Measurements from ENCODE around the gene LYPLA2. TPM values are rescaled to one million over a fixed set of nuclear protein-coding genes. Genes with fewer than 3 reads are reported as not detected.
"Not testable (repeated sequence)": the region's sequence is repeated elsewhere in the genome, so short reads cannot be mapped to it uniquely, and the experiment has no call there.

The LYPLA2 gene
- polyA plus RNA-seq, 1 donor, result 75.7 TPM

- Histone ChIP-seq H3K4me1 (ENCODE audit: control insufficient read depth, insufficient read depth, low read length) (peaks cover 60% of the 10 kb centered on the region), H3K27ac (ENCODE audit: low read length) (peak overlapping the region; percentile 26), H3K9me3 (ENCODE audit: control insufficient read depth, low read depth, low read length) (no peaks in the 10 kb centered on the region), H3K27me3 (ENCODE audit: control insufficient read depth, insufficient read depth, low read length) (no peaks in the 10 kb centered on the region), H3K4me3 (ENCODE audit: low read length) (no peak overlapping the region), H3K36me3 (ENCODE audit: control insufficient read depth, insufficient read depth, low read length) (peaks cover 54% of the 10 kb centered on the region)
- no peak for DNase-seq
- WGBS (ENCODE audit: insufficient coverage, low lambda C conversion rate), result no CpG with 5 or more reads among the region's 21 CpGs
These were observed 3.2 kb downstream of the LYPLA2 start for GRCh38 chr1:23793861-23794731.

GRCh38 chr1:23794732-23795182 lies 3.8 kb downstream of the LYPLA2 start:
- H3K36me3 ChIP-seq (ENCODE audit: control insufficient read depth, insufficient read depth, low read length), result peaks cover 56% of the 10 kb centered on the region
- not testable (repeated sequence) for H3K9me3 ChIP-seq (ENCODE audit: control insufficient read depth, low read depth, low read length); H3K27me3 ChIP-seq (ENCODE audit: control insufficient read depth, insufficient read depth, low read length); H3K4me3 ChIP-seq (ENCODE audit: low read length); DNase-seq; H3K27ac ChIP-seq (ENCODE audit: low read length)
- H3K4me1 ChIP-seq (ENCODE audit: control insufficient read depth, insufficient read depth, low read length), result peaks cover 67% of the 10 kb centered on the region
- WGBS (ENCODE audit: insufficient coverage, low lambda C conversion rate), result no CpG with 5 or more reads among the region's 9 CpGs

GRCh38 chr1:23795676-23796465 lies 4.9 kb downstream of the LYPLA2 start:
- H3K4me1 ChIP-seq (ENCODE audit: control insufficient read depth, insufficient read depth, low read length), result peaks cover 64% of the 10 kb centered on the region
- no peak overlapping the region for H3K27ac ChIP-seq (ENCODE audit: low read length)
- no peak overlapping the region for H3K4me3 ChIP-seq (ENCODE audit: low read length)
- H3K27me3 ChIP-seq (ENCODE audit: control insufficient read depth, insufficient read depth, low read length), result no peaks in the 10 kb centered on the region
- no peak for DNase-seq
- no peaks in the 10 kb centered on the region for H3K9me3 ChIP-seq (ENCODE audit: control insufficient read depth, low read depth, low read length)
- peaks cover 56% of the 10 kb centered on the region for H3K36me3 ChIP-seq (ENCODE audit: control insufficient read depth, insufficient read depth, low read length)
- WGBS (ENCODE audit: insufficient coverage, low lambda C conversion rate), result no CpG with 5 or more reads among the region's 16 CpGs

GRCh38 chr1:23796466-23797271 lies 5.7 kb downstream of the LYPLA2 start:
- WGBS (ENCODE audit: insufficient coverage, low lambda C conversion rate), result no CpG with 5 or more reads among the region's 17 CpGs
- H3K4me1 ChIP-seq (ENCODE audit: control insufficient read depth, insufficient read depth, low read length), result peaks cover 68% of the 10 kb centered on the region
- no peaks in the 10 kb centered on the region for H3K27me3 ChIP-seq (ENCODE audit: control insufficient read depth, insufficient read depth, low read length)
- H3K4me3 ChIP-seq (ENCODE audit: low read length), result no peak overlapping the region
- H3K9me3 ChIP-seq (ENCODE audit: control insufficient read depth, low read depth, low read length), result no peaks in the 10 kb centered on the region
- peaks cover 56% of the 10 kb centered on the region for H3K36me3 ChIP-seq (ENCODE audit: control insufficient read depth, insufficient read depth, low read length)
- no peak overlapping the region for H3K27ac ChIP-seq (ENCODE audit: low read length)
- no peak for DNase-seq

- Histone ChIP-seq H3K27me3 (ENCODE audit: control insufficient read depth, insufficient read depth, low read length) (no peaks in the 10 kb centered on the region), H3K27ac (ENCODE audit: low read length) (peak overlapping the region; percentile 100), H3K4me3 (ENCODE audit: low read length) (no peak overlapping the region), H3K9me3 (ENCODE audit: control insufficient read depth, low read depth, low read length) (no peaks in the 10 kb centered on the region), H3K4me1 (ENCODE audit: control insufficient read depth, insufficient read depth, low read length) (peaks cover 66% of the 10 kb centered on the region), H3K36me3 (ENCODE audit: control insufficient read depth, insufficient read depth, low read length) (peaks cover 63% of the 10 kb centered on the region)
- no peak for DNase-seq
- WGBS (ENCODE audit: insufficient coverage, low lambda C conversion rate), result 80% methylated on average over 1 of the region's 20 CpGs
These were observed 6.8 kb downstream of the LYPLA2 start for GRCh38 chr1:23797478-23798448.

GRCh38 chr1:23798662-23799142 lies 7.8 kb downstream of the LYPLA2 start:
- H3K27ac ChIP-seq (ENCODE audit: low read length), result peak overlapping the region; percentile 100
- peak overlapping the region; percentile 98 for H3K4me3 ChIP-seq (ENCODE audit: low read length)
- H3K9me3 ChIP-seq (ENCODE audit: control insufficient read depth, low read depth, low read length), result no peaks in the 10 kb centered on the region
- peaks cover 57% of the 10 kb centered on the region for H3K4me1 ChIP-seq (ENCODE audit: control insufficient read depth, insufficient read depth, low read length)
- H3K27me3 ChIP-seq (ENCODE audit: control insufficient read depth, insufficient read depth, low read length), result no peaks in the 10 kb centered on the region
- WGBS (ENCODE audit: insufficient coverage, low lambda C conversion rate), result no CpG with 5 or more reads among the region's 12 CpGs
- peaks cover 58% of the 10 kb centered on the region for H3K36me3 ChIP-seq (ENCODE audit: control insufficient read depth, insufficient read depth, low read length)
- no peak for DNase-seq

- Histone ChIP-seq H3K4me1 (ENCODE audit: control insufficient read depth, insufficient read depth, low read length) (peaks cover 54% of the 10 kb centered on the region), H3K9me3 (ENCODE audit: control insufficient read depth, low read depth, low read length) (no peaks in the 10 kb centered on the region), H3K36me3 (ENCODE audit: control insufficient read depth, insufficient read depth, low read length) (peaks cover 58% of the 10 kb centered on the region), H3K4me3 (ENCODE audit: low read length) (peak overlapping the region; percentile 98), H3K27me3 (ENCODE audit: control insufficient read depth, insufficient read depth, low read length) (no peaks in the 10 kb centered on the region), H3K27ac (ENCODE audit: low read length) (peak overlapping the region; percentile 100)
- DNase-seq, result no peak
- 83% methylated on average over 1 of the region's 7 CpGs for WGBS (ENCODE audit: insufficient coverage, low lambda C conversion rate)
These were observed 8.3 kb downstream of the LYPLA2 start for GRCh38 chr1:23799255-23799569.

GRCh38 chr1:23799570-23800399 lies 8.8 kb downstream of the LYPLA2 start:
- Histone ChIP-seq H3K36me3 (ENCODE audit: control insufficient read depth, insufficient read depth, low read length) (peaks cover 56% of the 10 kb centered on the region), H3K27ac (ENCODE audit: low read length) (peak overlapping the region; percentile 100), H3K4me1 (ENCODE audit: control insufficient read depth, insufficient read depth, low read length) (peaks cover 48% of the 10 kb centered on the region), H3K27me3 (ENCODE audit: control insufficient read depth, insufficient read depth, low read length) (no peaks in the 10 kb centered on the region), H3K9me3 (ENCODE audit: control insufficient read depth, low read depth, low read length) (no peaks in the 10 kb centered on the region), H3K4me3 (ENCODE audit: low read length) (peak overlapping the region; percentile 98)
- WGBS (ENCODE audit: insufficient coverage, low lambda C conversion rate), result no CpG with 5 or more reads among the region's 48 CpGs
- DNase-seq, result peak; percentile 94 to 97
